ENCODE measurements around the gene PMVK.
A peak's percentile ranks its signal among the peaks of the same experiment; 100 is the strongest.

Gene PMVK

DNA sequence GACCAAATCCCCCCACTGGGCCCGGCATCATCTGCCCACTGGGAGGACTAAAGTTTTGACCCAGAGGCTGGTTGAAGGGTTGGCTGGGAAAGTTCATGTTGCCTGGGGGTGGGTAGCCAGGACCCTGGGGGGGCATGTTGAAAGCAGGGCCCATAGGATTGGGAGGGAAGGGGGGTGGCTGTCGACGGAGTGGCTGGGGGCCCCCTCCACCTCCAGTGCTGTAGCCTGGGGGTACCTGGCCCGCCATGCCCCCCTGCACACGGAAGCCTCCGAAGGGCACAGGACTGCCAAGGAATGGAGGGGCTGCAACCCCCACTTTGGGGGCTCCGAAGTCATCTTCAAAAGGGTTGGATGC lies 22.9 kb upstream of the PMVK start:
- TF ChIP-seq, protein P1, sequence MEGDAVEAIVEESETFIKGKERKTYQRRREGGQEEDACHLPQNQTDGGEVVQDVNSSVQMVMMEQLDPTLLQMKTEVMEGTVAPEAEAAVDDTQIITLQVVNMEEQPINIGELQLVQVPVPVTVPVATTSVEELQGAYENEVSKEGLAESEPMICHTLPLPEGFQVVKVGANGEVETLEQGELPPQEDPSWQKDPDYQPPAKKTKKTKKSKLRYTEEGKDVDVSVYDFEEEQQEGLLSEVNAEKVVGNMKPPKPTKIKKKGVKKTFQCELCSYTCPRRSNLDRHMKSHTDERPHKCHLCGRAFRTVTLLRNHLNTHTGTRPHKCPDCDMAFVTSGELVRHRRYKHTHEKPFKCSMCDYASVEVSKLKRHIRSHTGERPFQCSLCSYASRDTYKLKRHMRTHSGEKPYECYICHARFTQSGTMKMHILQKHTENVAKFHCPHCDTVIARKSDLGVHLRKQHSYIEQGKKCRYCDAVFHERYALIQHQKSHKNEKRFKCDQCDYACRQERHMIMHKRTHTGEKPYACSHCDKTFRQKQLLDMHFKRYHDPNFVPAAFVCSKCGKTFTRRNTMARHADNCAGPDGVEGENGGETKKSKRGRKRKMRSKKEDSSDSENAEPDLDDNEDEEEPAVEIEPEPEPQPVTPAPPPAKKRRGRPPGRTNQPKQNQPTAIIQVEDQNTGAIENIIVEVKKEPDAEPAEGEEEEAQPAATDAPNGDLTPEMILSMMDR (IDR thresholded peaks at IDR 0.05): no peak
- DNase-seq (ENCODE audit: low spot score): no peak
- Histone ChIP-seq H3K27ac (peak overlapping the region in 1 of 2 donors; percentile 25), H3K4me3 (no peak overlapping the region)

DNA sequence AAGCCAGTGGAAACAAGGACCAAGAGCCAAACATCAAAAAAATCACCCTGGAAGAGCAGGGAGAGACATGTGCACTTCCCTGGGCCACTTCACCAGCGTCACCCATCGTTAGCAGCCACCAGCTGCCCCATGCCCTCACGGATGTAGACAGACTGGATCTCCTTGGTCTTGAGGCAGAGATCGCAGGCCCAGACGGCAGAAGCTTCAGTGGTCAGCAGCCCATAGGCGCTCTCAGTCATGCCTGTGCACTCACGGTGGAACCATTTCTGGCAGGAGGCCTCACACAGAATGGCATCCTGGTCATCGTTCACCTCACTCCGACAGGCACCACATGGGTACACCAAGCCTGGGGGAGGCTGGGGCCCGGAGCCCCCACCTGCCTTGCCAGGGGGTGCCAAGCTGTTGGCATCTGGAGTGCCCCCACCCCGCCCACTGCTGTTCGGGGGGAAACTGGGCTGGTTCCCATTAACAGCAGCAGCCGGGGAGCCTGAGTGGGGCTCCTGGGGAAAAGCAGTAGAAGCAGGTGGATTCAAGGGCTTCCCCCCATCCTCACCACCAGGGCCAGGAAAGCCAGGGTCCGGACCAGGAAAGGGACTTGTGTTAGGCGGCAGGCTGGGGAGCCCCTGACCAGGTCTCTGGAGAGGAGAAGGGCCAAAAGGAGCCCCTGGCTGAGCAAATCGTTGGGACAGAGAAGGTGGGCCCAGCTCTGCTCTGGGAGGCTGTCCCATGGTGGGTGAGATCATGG lies 22.3 kb upstream of the PMVK start:
- TF ChIP-seq, protein P1 (IDR thresholded peaks at IDR 0.05): no peak
- no peak overlapping the region for H3K4me3 ChIP-seq
- peak overlapping the region in 1 of 2 donors; percentile 25 for H3K27ac ChIP-seq
- DNase-seq (ENCODE audit: low spot score): no peak

DNA sequence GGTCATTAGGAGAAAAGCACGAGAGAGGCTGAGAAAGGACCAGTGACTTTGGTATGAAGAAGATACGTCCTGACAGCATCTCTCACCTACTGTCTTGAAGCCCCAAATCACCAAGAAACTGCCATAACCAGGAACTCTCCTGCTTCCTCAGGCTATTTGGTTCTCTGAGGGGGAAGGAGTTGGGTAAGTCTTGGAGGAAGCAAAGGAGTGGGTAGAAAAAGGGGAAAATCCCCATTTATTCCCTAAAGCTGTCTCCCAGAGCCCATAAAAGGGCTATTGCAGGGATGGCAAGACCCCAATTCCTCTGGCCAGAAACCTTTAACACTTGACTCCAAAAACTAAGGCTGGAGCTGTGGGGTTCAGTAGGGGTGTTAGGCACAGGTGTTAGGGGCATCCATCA lies 21.5 kb upstream of the PMVK start:
- Histone ChIP-seq H3K27ac (no peak overlapping the region), H3K4me3 (no peak overlapping the region)
- DNase-seq (ENCODE audit: low spot score): no peak
- TF ChIP-seq, protein P1 (IDR thresholded peaks at IDR 0.05): no peak

DNA sequence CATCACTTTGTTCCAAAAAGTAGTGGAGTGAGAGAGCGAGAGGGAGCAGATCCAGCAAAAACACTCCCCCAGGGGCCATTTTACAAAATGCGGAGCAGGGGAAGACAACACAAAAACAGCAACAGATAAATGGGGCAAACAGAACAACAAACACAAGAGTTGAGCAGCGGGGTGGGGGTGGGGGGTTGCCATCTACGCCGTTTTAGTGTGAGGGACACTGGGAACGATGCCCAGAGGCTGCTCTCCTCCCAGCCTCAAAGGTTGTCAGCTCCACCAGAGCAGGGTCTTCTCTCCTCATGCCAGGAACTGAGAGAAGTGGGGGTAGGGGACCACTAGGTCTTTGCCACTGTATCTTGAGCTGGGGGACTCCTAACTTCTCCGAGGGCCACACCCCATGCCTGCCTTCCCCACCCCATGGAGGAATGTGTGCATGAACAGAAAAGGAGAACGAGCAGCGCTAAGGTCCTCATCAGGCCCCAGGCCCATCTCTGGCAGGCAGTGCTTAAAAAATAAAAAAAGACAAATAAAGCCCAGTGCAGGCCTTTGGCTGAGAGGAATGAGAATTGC lies 20.7 kb upstream of the PMVK start:
- peak overlapping the region; percentile 72 for H3K4me3 ChIP-seq
- TF ChIP-seq, protein P1 (IDR thresholded peaks at IDR 0.05): no peak
- H3K27ac ChIP-seq: peak overlapping the region; percentile 80 to 84
- no peak for DNase-seq (ENCODE audit: low spot score)

DNA sequence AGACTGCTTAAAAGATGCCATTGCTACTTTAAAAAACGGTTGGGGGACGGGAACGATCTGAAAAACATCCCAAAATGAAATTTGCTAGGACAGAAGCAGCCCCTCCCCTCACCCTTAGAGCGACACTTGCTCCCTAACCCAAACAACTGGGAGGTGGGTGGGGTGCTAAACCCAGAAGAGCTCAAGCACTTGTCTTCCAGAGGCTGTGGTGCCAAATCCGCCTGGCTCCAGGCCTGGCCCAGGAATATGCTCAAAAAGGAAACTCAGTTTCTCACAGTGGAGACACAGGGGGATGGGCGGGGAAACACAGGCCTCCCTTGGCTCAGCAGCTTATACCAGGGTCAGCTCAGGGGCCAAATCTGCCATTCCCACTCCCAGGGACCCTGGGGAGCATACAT lies 20.0 kb upstream of the PMVK start:
- H3K27ac ChIP-seq: peak overlapping the region; percentile 80 to 84
- DNase-seq (ENCODE audit: low spot score): no peak
- TF ChIP-seq, protein P1 (IDR thresholded peaks at IDR 0.05): no peak
- H3K4me3 ChIP-seq: peak overlapping the region; percentile 72

DNA sequence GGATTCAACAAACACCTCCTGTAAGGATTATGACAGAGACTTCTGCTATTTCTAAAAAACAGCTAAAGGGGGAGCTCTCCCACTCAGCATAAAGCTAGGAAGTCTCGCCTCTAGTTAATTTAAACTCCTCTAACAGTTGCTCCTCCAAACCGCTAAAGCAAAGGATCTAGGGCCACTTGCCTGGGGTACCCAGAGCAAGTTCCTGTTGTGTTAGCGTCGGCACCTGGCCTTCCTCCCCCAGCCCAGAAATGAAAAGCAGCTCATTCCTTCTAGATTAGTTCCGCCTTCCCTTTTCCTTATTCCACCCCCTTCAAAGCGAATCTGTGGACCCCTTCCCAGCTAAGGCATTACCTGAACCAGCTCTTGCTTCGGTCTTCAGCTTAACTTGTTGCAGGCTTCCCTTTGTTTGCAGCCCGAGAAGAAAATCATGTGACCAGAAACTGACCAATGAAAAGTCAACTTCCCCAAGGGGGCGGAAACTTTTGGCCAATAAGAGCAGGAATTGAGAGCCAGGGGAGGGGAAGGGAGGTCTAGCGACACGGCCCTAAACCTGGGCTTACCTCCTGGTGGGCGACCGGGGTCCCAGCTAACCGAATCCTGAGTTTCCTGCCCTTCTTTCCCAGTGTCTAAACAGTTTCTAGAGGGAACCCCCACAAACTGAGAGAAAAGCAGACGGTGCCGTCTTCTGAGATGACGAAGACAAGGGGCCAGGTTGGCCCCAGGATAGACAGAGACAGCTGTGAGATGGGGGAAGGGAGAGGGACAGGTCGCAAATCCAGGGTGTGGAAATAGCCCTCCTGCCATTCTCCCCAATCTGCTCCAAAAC lies 19.4 kb upstream of the PMVK start, which contains the start of gene PBXIP1:
Gene PBXIP1 (minus strand): TSS at position 382 of the 826 bp plus-strand sequence. CDS start 2,378 bp downstream, outside the sequence.
- TF ChIP-seq, protein P1 (IDR thresholded peaks at IDR 0.05): no peak
- H3K27ac ChIP-seq: peak within 1 kb of the TSS; percentile 80 to 84
- peak within 1 kb of the TSS; percentile 72 for H3K4me3 ChIP-seq
- DNase-seq (ENCODE audit: low spot score): peak; percentile 91

Measured in coronary artery (tissue), 2 donors.